OCI-LY1 (cell line): ENCODE results near the gene FOXS1.

Experiments used
- H2AFZ ChIP-seq: fragments of 200-600 bp; sonication (generic), shearing (Covaris generic); 2 replicates; pipeline ENCODE4 v1.6.0; 2014; ENCODE audit warnings: antibody characterized with exemption, mild to moderate bottlenecking, low read length
- H3F3A ChIP-seq: fragments of 200-600 bp; sonication (generic), shearing (Covaris generic); 2 replicates; pipeline ENCODE4 v1.6.0; 2014; ENCODE audit warnings: mild to moderate bottlenecking, antibody characterized with exemption, low read length, moderate library complexity; ENCODE audit not compliant: insufficient read depth
- H3K27ac ChIP-seq: fragments of 200-600 bp; sonication (generic); 2 replicates; pipeline ENCODE4 v1.5.1; 2014; ENCODE audit warnings: low read length, mixed run types, mild to moderate bottlenecking, low read depth; ENCODE audit not compliant: poor library complexity, severe bottlenecking
- H3K27me3 ChIP-seq: fragments of 200-600 bp; sonication (generic); 2 replicates; pipeline ENCODE4 v1.6.0; 2014; ENCODE audit warnings: antibody characterized with exemption, mild to moderate bottlenecking, low read length, moderate library complexity; ENCODE audit not compliant: insufficient read depth
- H3K36me3 ChIP-seq: fragments of 200-600 bp; sonication (generic); 2 replicates; pipeline ENCODE4 v1.6.1; 2014; ENCODE audit warnings: mild to moderate bottlenecking, antibody characterized with exemption, low read length, moderate library complexity, mixed read lengths; ENCODE audit not compliant: insufficient read depth
- H3K4me1 ChIP-seq: fragments of 200-600 bp; sonication (generic); 2 replicates; pipeline ENCODE4 v1.5.1; 2014; ENCODE audit warnings: mild to moderate bottlenecking, low read length, moderate library complexity; ENCODE audit not compliant: insufficient read depth, severe bottlenecking
- H3K4me2 ChIP-seq: fragments of 200-600 bp; sonication (generic), shearing (Covaris generic); 2 replicates; pipeline ENCODE4 v1.6.1; 2014; ENCODE audit warnings: low read length
- H3K4me3 ChIP-seq: fragments of 200-600 bp; sonication (generic); 2 replicates; pipeline ENCODE4 v1.5.1; 2014; ENCODE audit warnings: low read length, low read depth, mild to moderate bottlenecking, mixed read lengths; ENCODE audit not compliant: poor library complexity, severe bottlenecking
- H3K79me2 ChIP-seq: fragments of 200-600 bp; shearing (Covaris generic); 2 replicates; pipeline ENCODE4 v1.6.1; 2016; ENCODE audit warnings: mixed run types, low read length, mixed read lengths; ENCODE audit not compliant: insufficient read depth
- H3K9ac ChIP-seq: fragments of 200-600 bp; sonication (generic), shearing (Covaris generic); 2 replicates; pipeline ENCODE4 v1.6.1; 2014; ENCODE audit warnings: mild to moderate bottlenecking, low read length, mixed read lengths
- H3K9me2 ChIP-seq: fragments of 200-600 bp; sonication (generic), shearing (Covaris generic); 2 replicates; pipeline ENCODE4 v1.6.1; 2014; ENCODE audit warnings: low read depth, mild to moderate bottlenecking, low read length, mixed read lengths
- H3K9me3 ChIP-seq: fragments of 200-600 bp; shearing (Covaris generic); 2 replicates; pipeline ENCODE4 v1.6.1; 2014; ENCODE audit warnings: low read length, mixed read lengths
- H4K20me1 ChIP-seq: fragments of 200-600 bp; sonication (generic), shearing (Covaris generic); 2 replicates; pipeline ENCODE4 v1.6.0; 2016; ENCODE audit warnings: mild to moderate bottlenecking, low read length; ENCODE audit not compliant: insufficient read depth
- CTCF ChIP-seq: fragments of 200-600 bp; sonication (generic), shearing (Covaris generic); IDR thresholded peaks from 2 replicates; pipeline ENCODE4 v1.5.1; 2017; ENCODE audit warnings: mild to moderate bottlenecking, antibody characterized with exemption, low read length, moderate library complexity, mixed read lengths
- EZH2 ChIP-seq: fragments of 200-600 bp; sonication (generic), shearing (Covaris generic); IDR thresholded peaks from 2 replicates; pipeline ENCODE4 v1.8.0; 2017; ENCODE audit warnings: borderline replicate concordance, mixed run types, mild to moderate bottlenecking, antibody characterized with exemption, low read length, moderate library complexity, mixed read lengths

Gene FOXS1

GRCh38 chr20:31845300-31845863, at the start of gene FOXS1:
FOXS1 (minus strand) TSS chr20:31845604; CDS start chr20:31845542, 62 bp downstream.
- Histone ChIP-seq H3K36me3 (no peaks in the 10 kb centered on the region), H3K4me1 (no peaks in the 10 kb centered on the region), H3K4me2 (no peak within 1 kb of the TSS), H2AFZ (no peak within 1 kb of the TSS), H3K79me2 (no peaks in the 10 kb centered on the region), H3K27ac (no peak within 1 kb of the TSS), H3K4me3 (no peak within 1 kb of the TSS), H3K9me3 (no peaks in the 10 kb centered on the region), H3K9ac (no peak within 1 kb of the TSS), H3K27me3 (peaks cover 5% of the 10 kb centered on the region; the same call in 1 of the 2 replicates), H4K20me1 (no peaks in the 10 kb centered on the region), H3F3A (no peaks in the 10 kb centered on the region), H3K9me2 (no peaks in the 10 kb centered on the region)
- no peak for TF ChIP-seq EZH2
- no peak for TF ChIP-seq CTCF

DNA sequence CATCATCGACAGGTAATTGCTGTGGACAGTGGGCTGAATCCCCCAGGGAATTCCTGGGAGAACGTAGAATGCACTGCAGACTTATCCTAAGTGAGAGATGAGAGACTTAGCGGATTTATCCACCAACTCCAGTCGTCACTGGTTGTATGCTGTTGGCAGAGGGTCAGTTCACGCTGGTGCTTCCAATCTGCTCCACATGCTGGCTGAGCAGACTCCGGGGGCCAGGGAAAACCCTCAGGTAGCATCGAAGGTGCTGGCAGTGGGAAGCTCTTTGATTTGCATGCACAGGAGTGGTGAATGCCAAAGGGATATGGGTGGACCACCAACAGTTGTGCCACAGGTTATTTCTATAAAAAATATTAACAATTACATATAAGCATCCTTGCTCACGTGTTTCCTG, 45.2 kb upstream of the FOXS1 start:
- TF ChIP-seq CTCF (no peak), EZH2 (no peak)
- Histone ChIP-seq H3K9me2 (no peaks in the 10 kb centered on the region), H3K36me3 (no peaks in the 10 kb centered on the region), H3K9ac (no peak overlapping the region), H2AFZ (no peak overlapping the region), H4K20me1 (no peaks in the 10 kb centered on the region), H3K9me3 (no peaks in the 10 kb centered on the region), H3K27me3 (no peaks in the 10 kb centered on the region; the same call in 1 of the 2 replicates), H3F3A (no peaks in the 10 kb centered on the region), H3K4me2 (no peak overlapping the region), H3K4me3 (no peak overlapping the region), H3K4me1 (no peaks in the 10 kb centered on the region), H3K79me2 (no peaks in the 10 kb centered on the region), H3K27ac (no peak overlapping the region)

DNA sequence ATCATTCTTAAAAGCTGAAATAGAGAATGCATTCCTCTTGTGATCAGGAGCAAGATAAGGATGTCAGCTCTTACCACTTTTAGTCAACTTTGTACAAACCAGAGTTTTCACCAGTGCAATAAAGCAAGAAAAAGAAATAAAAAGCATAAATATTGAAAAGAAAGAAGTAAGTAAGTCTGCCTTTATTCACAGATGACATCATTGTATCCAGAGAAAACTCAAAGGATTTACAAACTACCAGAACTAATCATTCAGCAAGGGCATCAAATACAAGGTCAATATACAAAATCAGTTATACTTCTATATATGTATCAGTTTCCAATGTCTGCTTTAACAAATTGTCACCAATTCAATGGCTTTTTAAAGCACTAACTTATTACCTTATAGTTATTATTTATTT, 38.4 kb upstream of the FOXS1 start:
- Histone ChIP-seq H3K4me3 (no peak overlapping the region), H2AFZ (no peak overlapping the region), H3K36me3 (no peaks in the 10 kb centered on the region), H3K9me3 (no peaks in the 10 kb centered on the region), H3K27me3 (no peaks in the 10 kb centered on the region; the same call in 1 of the 2 replicates), H3K9ac (no peak overlapping the region), H3K4me1 (peaks cover 10% of the 10 kb centered on the region), H3K9me2 (no peaks in the 10 kb centered on the region), H3K79me2 (no peaks in the 10 kb centered on the region), H3K4me2 (no peak overlapping the region), H3K27ac (no peak overlapping the region), H3F3A (no peaks in the 10 kb centered on the region), H4K20me1 (no peaks in the 10 kb centered on the region)
- TF ChIP-seq EZH2 (no peak), CTCF (no peak)
